Measurements from ENCODE around the gene NHS.

NHS gene

DNA sequence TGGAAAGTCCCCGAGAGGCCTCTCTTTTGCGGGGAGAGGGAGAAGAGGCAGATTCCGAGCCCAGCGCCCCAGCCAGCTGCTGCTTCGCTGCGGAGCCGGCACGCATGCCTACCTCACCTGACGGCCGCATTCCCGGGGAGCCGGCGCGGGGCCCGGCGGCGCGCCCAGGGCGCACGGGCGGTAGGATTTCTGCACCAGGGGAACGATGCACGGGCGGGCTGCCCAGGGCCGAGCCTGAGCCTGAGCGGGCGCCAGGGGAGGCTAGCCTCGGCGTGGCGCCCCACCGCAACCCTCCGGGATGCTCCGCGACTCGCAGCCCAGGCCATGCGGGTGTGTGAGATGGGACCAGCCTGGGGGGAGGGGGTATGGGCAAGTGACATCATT, 281.0 kb downstream of the NHS start:
- H3K4me3 ChIP-seq (replicated peaks; ENCODE audit: low read depth, low read length) = no peak overlapping the region
- DNase-seq (ENCODE audit: low read depth) = no peak
- TF ChIP-seq, protein P1, sequence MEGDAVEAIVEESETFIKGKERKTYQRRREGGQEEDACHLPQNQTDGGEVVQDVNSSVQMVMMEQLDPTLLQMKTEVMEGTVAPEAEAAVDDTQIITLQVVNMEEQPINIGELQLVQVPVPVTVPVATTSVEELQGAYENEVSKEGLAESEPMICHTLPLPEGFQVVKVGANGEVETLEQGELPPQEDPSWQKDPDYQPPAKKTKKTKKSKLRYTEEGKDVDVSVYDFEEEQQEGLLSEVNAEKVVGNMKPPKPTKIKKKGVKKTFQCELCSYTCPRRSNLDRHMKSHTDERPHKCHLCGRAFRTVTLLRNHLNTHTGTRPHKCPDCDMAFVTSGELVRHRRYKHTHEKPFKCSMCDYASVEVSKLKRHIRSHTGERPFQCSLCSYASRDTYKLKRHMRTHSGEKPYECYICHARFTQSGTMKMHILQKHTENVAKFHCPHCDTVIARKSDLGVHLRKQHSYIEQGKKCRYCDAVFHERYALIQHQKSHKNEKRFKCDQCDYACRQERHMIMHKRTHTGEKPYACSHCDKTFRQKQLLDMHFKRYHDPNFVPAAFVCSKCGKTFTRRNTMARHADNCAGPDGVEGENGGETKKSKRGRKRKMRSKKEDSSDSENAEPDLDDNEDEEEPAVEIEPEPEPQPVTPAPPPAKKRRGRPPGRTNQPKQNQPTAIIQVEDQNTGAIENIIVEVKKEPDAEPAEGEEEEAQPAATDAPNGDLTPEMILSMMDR (IDR thresholded peaks at IDR 0.05; ENCODE audit: low read length, missing control alignments) = no peak

DNA sequence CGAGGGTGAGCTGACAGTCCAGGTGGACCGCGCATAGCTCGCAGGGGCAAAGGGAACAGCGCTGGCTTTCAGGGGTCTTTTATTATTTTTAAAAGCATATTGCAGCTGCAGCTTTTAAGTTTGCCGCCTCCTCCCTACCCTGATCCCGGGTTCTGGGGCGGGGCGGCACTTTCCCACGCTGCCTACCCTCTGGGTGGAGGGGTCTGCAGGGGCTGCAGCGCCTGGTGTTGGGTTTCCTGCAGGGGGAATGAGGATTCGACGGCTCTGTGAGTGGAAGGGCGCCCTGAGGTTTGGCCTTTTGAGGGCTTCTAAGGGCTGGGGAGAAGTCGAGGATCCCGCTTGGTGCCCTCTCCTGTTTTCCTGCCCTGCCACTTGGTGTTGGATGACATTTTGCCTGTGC, 281.6 kb downstream of the NHS start:
- DNase-seq (ENCODE audit: low read depth) = no peak
- TF ChIP-seq, protein P1 (IDR thresholded peaks at IDR 0.05; ENCODE audit: low read length, missing control alignments) = no peak
- no peak overlapping the region for H3K4me3 ChIP-seq (replicated peaks; ENCODE audit: low read depth, low read length)

- no peak for DNase-seq (ENCODE audit: low read depth)
- TF ChIP-seq, protein P1 (IDR thresholded peaks at IDR 0.05; ENCODE audit: low read length, missing control alignments) = no peak
- no peak overlapping the region for H3K4me3 ChIP-seq (replicated peaks; ENCODE audit: low read depth, low read length)
Observed at GRCh38 chrX:17662391-17662790, 287.4 kb downstream of the NHS start.

DNA sequence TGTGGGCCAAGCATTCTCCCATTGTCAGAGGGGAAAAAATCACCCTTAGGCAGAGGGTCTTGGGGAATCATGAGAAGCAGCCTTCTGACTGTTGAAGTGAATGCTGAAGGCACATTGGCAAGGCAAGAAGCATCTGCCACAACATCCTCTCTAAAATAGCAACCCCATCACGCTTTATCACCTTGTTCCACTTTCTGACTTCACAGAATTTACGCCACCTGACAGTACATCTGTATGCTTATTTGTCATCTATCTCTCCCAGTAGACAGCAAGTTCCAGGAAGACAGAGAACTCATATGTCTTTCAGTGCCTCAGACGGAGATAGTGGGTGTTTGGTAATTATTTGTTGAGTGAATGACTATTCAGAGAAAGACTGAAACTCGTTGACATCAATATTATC, 293.9 kb downstream of the NHS start:
- TF ChIP-seq, protein P1 (IDR thresholded peaks at IDR 0.05; ENCODE audit: low read length, missing control alignments) = no peak
- H3K4me3 ChIP-seq (replicated peaks; ENCODE audit: low read depth, low read length) = no peak overlapping the region
- DNase-seq (ENCODE audit: low read depth) = no peak

DNA sequence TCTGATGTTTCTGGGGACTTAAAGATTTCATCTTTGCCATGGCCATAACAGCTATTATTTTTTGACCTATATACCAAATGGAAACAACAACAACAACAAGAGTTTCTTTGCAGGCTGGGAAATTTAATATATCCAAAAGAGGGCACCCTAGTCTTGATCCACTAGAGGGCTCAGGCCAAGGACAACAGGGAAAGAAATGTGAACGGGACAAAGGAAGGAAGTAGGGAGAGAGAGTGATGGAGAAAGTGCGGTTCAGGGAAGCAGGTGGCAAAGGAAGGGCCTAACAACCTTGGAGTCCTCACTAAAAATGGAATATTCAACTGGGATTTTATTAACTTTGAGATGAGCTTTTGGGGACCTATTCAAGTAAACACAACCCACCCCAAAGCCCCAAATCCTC, 294.5 kb downstream of the NHS start:
- no peak for DNase-seq (ENCODE audit: low read depth)
- TF ChIP-seq, protein P1 (IDR thresholded peaks at IDR 0.05; ENCODE audit: low read length, missing control alignments) = no peak
- no peak overlapping the region for H3K4me3 ChIP-seq (replicated peaks; ENCODE audit: low read depth, low read length)

GRCh38 chrX:17669891-17670290, 294.9 kb downstream of the NHS start:
- no peak for DNase-seq (ENCODE audit: low read depth)
- no peak overlapping the region for H3K4me3 ChIP-seq (replicated peaks; ENCODE audit: low read depth, low read length)
- TF ChIP-seq, protein P1 (IDR thresholded peaks at IDR 0.05; ENCODE audit: low read length, missing control alignments) = no peak

GRCh38 chrX:17670874-17671273, 295.9 kb downstream of the NHS start:
- no peak for DNase-seq (ENCODE audit: low read depth)
- H3K4me3 ChIP-seq (replicated peaks; ENCODE audit: low read depth, low read length) = no peak overlapping the region
- TF ChIP-seq, protein P1 (IDR thresholded peaks at IDR 0.05; ENCODE audit: low read length, missing control alignments) = no peak
